HG03159 (cell line): ENCODE measurements around the gene S1PR4.

ENCODE experiments used
- ATAC-seq: cut with Tn5 transposase; IDR thresholded peaks from one replicate; pipeline ENCODE4 v1.9.1; 2021; ENCODE audit warnings: mild to moderate bottlenecking, moderate library complexity; ENCODE audit not compliant: unreplicated experiment

Gene S1PR4

GRCh38 chr19:3178377-3178972 is at the start of gene S1PR4:
Gene S1PR4 (plus strand): TSS chr19:3178769. CDS start chr19:3178793, 24 bp downstream.
- ATAC-seq: peak; percentile 46

- no peak for ATAC-seq
These were observed 49.5 kb upstream of the S1PR4 start for GRCh38 chr19:3129112-3129511.

- no peak for ATAC-seq
These were observed 47.4 kb upstream of the S1PR4 start for GRCh38 chr19:3131168-3131567.

GRCh38 chr19:3132971-3133792 is 45.4 kb upstream of the S1PR4 start:
- ATAC-seq: peak; percentile 58

- no peak for ATAC-seq
These were observed 44.8 kb upstream of the S1PR4 start for GRCh38 chr19:3133793-3134116.

- no peak for ATAC-seq
These were observed 42.4 kb upstream of the S1PR4 start, which contains the start of gene GNA15 for GRCh38 chr19:3135961-3136683. Gene GNA15 (plus strand): TSS chr19:3136033. CDS start chr19:3136451, 418 bp downstream.

- ATAC-seq: no peak
These were observed 41.9 kb upstream of the S1PR4 start for GRCh38 chr19:3136684-3137055.

- ATAC-seq: no peak
These were observed 41.5 kb upstream of the S1PR4 start for GRCh38 chr19:3137119-3137518.

GRCh38 chr19:3138268-3138667 is 40.3 kb upstream of the S1PR4 start:
- no peak for ATAC-seq

GRCh38 chr19:3140667-3141038 is 37.9 kb upstream of the S1PR4 start:
- ATAC-seq: no peak

GRCh38 chr19:3142292-3142670 is 36.3 kb upstream of the S1PR4 start:
- ATAC-seq: no peak

GRCh38 chr19:3142781-3143337 is 35.7 kb upstream of the S1PR4 start:
- ATAC-seq: no peak

- ATAC-seq: no peak
These were observed 32.5 kb upstream of the S1PR4 start for GRCh38 chr19:3145909-3146676.

GRCh38 chr19:3146677-3147100 is 31.9 kb upstream of the S1PR4 start:
- no peak for ATAC-seq

- no peak for ATAC-seq
These were observed 30.1 kb upstream of the S1PR4 start for GRCh38 chr19:3148503-3148902.

GRCh38 chr19:3149089-3149488 is 29.5 kb upstream of the S1PR4 start:
- no peak for ATAC-seq

- no peak for ATAC-seq
These were observed 28.8 kb upstream of the S1PR4 start for GRCh38 chr19:3149526-3150505.

- no peak for ATAC-seq
These were observed 27.7 kb upstream of the S1PR4 start for GRCh38 chr19:3150739-3151329.
